IMR-90 (cell line): Measurements from ENCODE around the gene DENND1A. TPM values are rescaled to one million over a fixed set of nuclear protein-coding genes. Genes with fewer than 3 reads are reported as not detected.

ENCODE experiments used
- ATAC-seq: fragments of 200-7000 bp; cut with Tn5 transposase; 2 replicates; pipeline ENCODE4 v1.9.1; 2020; ENCODE audit warnings: low read depth, mild to moderate bottlenecking, moderate library complexity
- BruUV-seq: library from RNA; stranded (reverse); fragments of 400-500 nt; replicated peaks from 2 replicates; lab custom pipeline; 2021; lab: Mats Ljungman, UMichigan
- CTCF ChIA-PET: fragments of 300-600 bp; formaldehyde crosslinking; extraction: SDS; loops from one replicate; lab custom pipeline; 2021; ENCODE audit warnings: antibody characterized with exemption; lab: Yijun Ruan, JAX
- POLR2A ChIA-PET: fragments of 300-600 bp; sonication (Branson Sonifier 250); formaldehyde crosslinking; loops from one replicate; lab custom pipeline; 2022; ENCODE audit warnings: antibody characterized with exemption; ENCODE audit not compliant: unreplicated experiment; lab: Charles Lee
- DNase-seq: peaks from one replicate; pipeline ENCODE4 v3.0.0; 2013
- H2AFZ ChIP-seq: replicated peaks from 2 replicates; pipeline ENCODE3; 2013; ENCODE audit warnings: low read length, mild to moderate bottlenecking; ENCODE audit not compliant: poor library complexity
- H2AK5ac ChIP-seq: 2 replicates; pipeline ENCODE4 v1.6.1; 2013; ENCODE audit warnings: low read depth, low read length, inconsistent platforms
- H2AK9ac ChIP-seq: replicated peaks from 2 replicates; pipeline ENCODE3; 2013; ENCODE audit warnings: mild to moderate bottlenecking, low read depth, low read length, moderate library complexity; ENCODE audit not compliant: poor library complexity
- H2BK120ac ChIP-seq: 2 replicates; pipeline ENCODE4 v1.6.1; 2013; ENCODE audit warnings: low read depth, low read length, inconsistent platforms
- H2BK15ac ChIP-seq: 3 replicates; pipeline ENCODE4 v1.6.1; 2013; ENCODE audit warnings: low read depth, low read length, inconsistent platforms
- H2BK20ac ChIP-seq: 2 replicates; pipeline ENCODE4 v1.6.1; 2013; ENCODE audit warnings: low read depth, mild to moderate bottlenecking, inconsistent platforms, low read length, moderate library complexity
- H2BK5ac ChIP-seq: 2 replicates; pipeline ENCODE4 v1.6.1; 2013; ENCODE audit warnings: mild to moderate bottlenecking, low read depth, low read length, inconsistent platforms; ENCODE audit not compliant: poor library complexity, severe bottlenecking
- H3K14ac ChIP-seq: replicated peaks from 2 replicates; pipeline ENCODE4 v1.6.1; 2013; ENCODE audit warnings: low read depth, low read length, inconsistent platforms
- H3K18ac ChIP-seq: 2 replicates; pipeline ENCODE4 v1.6.1; 2013; ENCODE audit warnings: low read depth, low read length, control low read depth
- H3K23ac ChIP-seq: 2 replicates; pipeline ENCODE4 v1.6.1; 2013; ENCODE audit warnings: low read depth, low read length, inconsistent platforms
- H3K27ac ChIP-seq: 2 replicates; pipeline ENCODE4 v1.5.1; 2013; ENCODE audit warnings: mild to moderate bottlenecking, control low read depth, low read length; ENCODE audit not compliant: insufficient read depth
- H3K27me3 ChIP-seq: 2 replicates; pipeline ENCODE4 v1.6.1; 2013; ENCODE audit warnings: low read length; ENCODE audit not compliant: control insufficient read depth, insufficient read depth
- H3K36me3 ChIP-seq: 2 replicates; pipeline ENCODE4 v1.6.1; 2013; ENCODE audit warnings: low read length, mixed read lengths; ENCODE audit not compliant: control insufficient read depth, insufficient read depth
- H3K4ac ChIP-seq: 2 replicates; pipeline ENCODE4 v1.6.1; 2013; ENCODE audit warnings: low read depth, low read length, inconsistent platforms
- H3K4me1 ChIP-seq: 2 replicates; pipeline ENCODE4 v1.6.1; 2013; ENCODE audit warnings: low read length, mixed read lengths; ENCODE audit not compliant: control insufficient read depth, insufficient read depth
- H3K4me2 ChIP-seq: 2 replicates; pipeline ENCODE4 v1.6.1; 2013; ENCODE audit warnings: low read depth, mild to moderate bottlenecking, control low read depth, low read length, moderate library complexity
- H3K4me3 ChIP-seq: 2 replicates; pipeline ENCODE4 v1.5.1; 2013; ENCODE audit warnings: low read depth, mild to moderate bottlenecking, control low read depth, low read length, moderate library complexity; ENCODE audit not compliant: insufficient read depth
- H3K56ac ChIP-seq: 2 replicates; pipeline ENCODE4 v1.6.1; 2013; ENCODE audit warnings: low read length, inconsistent platforms; ENCODE audit not compliant: insufficient read depth; ENCODE audit errors: extremely low read depth
- H3K79me1 ChIP-seq, 2 experiments: 2 replicates each; pipeline ENCODE4 v1.6.1; 2013; ENCODE audit warnings: low read length in 2 of 2, inconsistent platforms in 1 of 2, low read depth in 1 of 2
- H3K9ac ChIP-seq: 2 replicates; pipeline ENCODE4 v1.6.1; 2013; ENCODE audit warnings: low read depth, low read length, control low read depth
- H3K9me1 ChIP-seq: 2 replicates; pipeline ENCODE4 v1.6.1; 2013; ENCODE audit warnings: low read length, inconsistent platforms; ENCODE audit not compliant: insufficient read depth
- H3K9me3 ChIP-seq: 2 replicates; pipeline ENCODE4 v1.6.1; 2013; ENCODE audit warnings: low read length; ENCODE audit not compliant: control insufficient read depth, insufficient read depth
- H4K20me1 ChIP-seq: 2 replicates; pipeline ENCODE4 v1.6.1; 2013; ENCODE audit warnings: low read length, inconsistent platforms; ENCODE audit not compliant: insufficient read depth
- H4K5ac ChIP-seq: 2 replicates; pipeline ENCODE4 v1.6.1; 2013; ENCODE audit warnings: mild to moderate bottlenecking, low read depth, low read length, control low read depth
- H4K8ac ChIP-seq, 2 experiments: 2 replicates each; pipeline ENCODE4 v1.6.1; 2013; ENCODE audit warnings: low read depth in 2 of 2, low read length in 2 of 2, control low read depth in 1 of 2, inconsistent platforms in 1 of 2
- H4K91ac ChIP-seq: 2 replicates; pipeline ENCODE4 v1.6.1; 2013; ENCODE audit warnings: low read depth, low read length, inconsistent platforms; ENCODE audit not compliant: insufficient read depth
- CEBPB ChIP-seq: IDR thresholded peaks from 2 replicates; pipeline ENCODE4 v1.6.1; 2012; ENCODE audit warnings: low read depth, low read length, improper control_type of control experiment
- CHD1 ChIP-seq: IDR thresholded peaks from 2 replicates; pipeline ENCODE4 v1.6.1; 2012; ENCODE audit warnings: low read depth, low read length, improper control_type of control experiment
- CTCF ChIP-seq: conservative IDR thresholded peaks from 2 replicates; pipeline ENCODE4 v1.5.1; 2012; ENCODE audit warnings: mild to moderate bottlenecking, low read depth, low read length, improper control_type of control experiment
- MAFK ChIP-seq: IDR thresholded peaks from 2 replicates; pipeline ENCODE4 v1.6.1; 2012; ENCODE audit warnings: low read depth, low read length, improper control_type of control experiment
- RFX5 ChIP-seq: IDR thresholded peaks from 2 replicates; pipeline ENCODE4 v1.8.0; 2012; ENCODE audit warnings: low read depth, mild to moderate bottlenecking, low read length, moderate library complexity
- SMC3 ChIP-seq: fragments of 150-350 bp; IDR thresholded peaks from 2 replicates; pipeline ENCODE4 v1.6.1; 2016; ENCODE audit warnings: low read depth, mild to moderate bottlenecking, antibody characterized with exemption, low read length, moderate library complexity
- WGBS, 2 experiments: methylation state at CpG; one replicate each; pipeline versions ENCODE4 v1.1.5 to v1.1.7; 2013; ENCODE audit warnings: missing lambda C conversion rate in 2 of 2; ENCODE audit not compliant: insufficient read length in 1 of 2; ENCODE audit errors: extremely low coverage in 2 of 2; 5-methylcytosine and 5-hydroxymethylcytosine counted together
- dilution Hi-C: fragments of 300-500 bp; cut with HindIII; formaldehyde crosslinking; loops from one replicate; pipeline ENCODE4 v1.14.3; 2018; ENCODE audit warnings: low sequenced_read_pairs; ENCODE audit not compliant: unreplicated experiment
- in situ Hi-C: fragments of 300-500 bp; cut with MboI; formaldehyde crosslinking; loops from 3 replicates; pipeline ENCODE4 v1.14.3; 2019; ENCODE audit warnings: low sequenced_read_pairs, inconsistent platforms, mixed read lengths
- intact Hi-C: fragments of 100-400 bp; cut with micrococcal nuclease; formaldehyde crosslinking; loops from 2 replicates; pipeline ENCODE4 v1.10.0; 2022
- polyA plus RNA-seq, 3 experiments: library from polyadenylated mRNA; depleted of rRNA; stranded (reverse); fragments of >200 nt; gene quantifications; 2 replicates each; pipeline ENCODE4 v1.2.3, GENCODE V29; 2012; ENCODE audit warnings: low replicate concordance in 1 of 3
- total RNA-seq: library from RNA; depleted of rRNA; stranded (reverse); fragments of >200 nt; gene quantifications from 2 replicates; pipeline ENCODE4 v1.2.3, GENCODE V29; 2012

DENND1A gene
- total and polyA plus RNA-seq, 2 of the 4 experiments (the other 2 are of a cell fraction) = 21.4 to 27.6 TPM

GRCh38 chr9:123530244-123530643 lies 399.7 kb downstream of the DENND1A start:
- no peaks in the 10 kb centered on the region; a peak in 1 of 4 replicates for H3K79me1 ChIP-seq

More at GRCh38 chr9:123530244-123530643, 399.7 kb downstream of the DENND1A start:
- H3K36me3 ChIP-seq = no peaks in the 10 kb centered on the region
- H2BK20ac ChIP-seq = no peak overlapping the region
- no peak overlapping the region for H2AK5ac ChIP-seq
- H3K4ac ChIP-seq = no peak overlapping the region
- H4K8ac ChIP-seq = no peak overlapping the region
- no peaks in the 10 kb centered on the region for H3K9me3 ChIP-seq
- H3K18ac ChIP-seq = no peak overlapping the region
- H2BK120ac ChIP-seq = no peak overlapping the region
- WGBS, 2 experiments = no CpG with 5 or more reads among the region's 4 CpGs
- H4K20me1 ChIP-seq = no peaks in the 10 kb centered on the region
- ChIA-PET CTCF (no interaction called here), POLR2A (no interaction called here)
- ATAC-seq = no peak
- H4K5ac ChIP-seq = no peak overlapping the region
- dilution Hi-C loops (no loop called here), in situ Hi-C loops (loop anchor here (25.0 kb wide), 1 partner anchor 782 kb away; no protein-coding TSS in a partner anchor), intact Hi-C loops (no loop called here)
- no peak overlapping the region for H4K91ac ChIP-seq
- no peaks in the 10 kb centered on the region for H3K9me1 ChIP-seq
- no peak overlapping the region for H3K27ac ChIP-seq
- BruUV-seq = no TSS peak
- H3K4me3 ChIP-seq = no peak overlapping the region
- H2BK15ac ChIP-seq = no peak overlapping the region
- H3K56ac ChIP-seq = no peak overlapping the region
- no peaks in the 10 kb centered on the region for H3K27me3 ChIP-seq
- 0 out of 2 replicates have a peak, but pooled peaks cover 2% of the 10 kb centered on the region for H3K4me1 ChIP-seq
- H3K23ac ChIP-seq = no peak overlapping the region
- no peak overlapping the region for H3K14ac ChIP-seq
- no peak overlapping the region for H2BK5ac ChIP-seq
- no peak overlapping the region for H3K4me2 ChIP-seq
- no peak overlapping the region for H3K9ac ChIP-seq
- H2AFZ ChIP-seq = no peak overlapping the region
- TF ChIP-seq CHD1 (no peak), CEBPB (no peak), MAFK (no peak), SMC3 (no peak), CTCF (no peak), RFX5 (no peak)
- H2AK9ac ChIP-seq = no peak overlapping the region
- DNase-seq = no peak
